Glutamatergic neuron (in vitro differentiated cells): ENCODE results near the gene SDC1. TPM values are rescaled to one million over a fixed set of nuclear protein-coding genes. Genes with fewer than 3 reads are reported as not detected.
"Not testable (repeated sequence)": the region's sequence is repeated elsewhere in the genome, so short reads cannot be mapped to it uniquely, and the experiment has no call there.

Source experiments
- DNase-seq: peaks from one replicate; pipeline ENCODE4 v3.0.0; 2022
- H3K27ac Mint-ChIP-seq: one replicate; pipeline ENCODE4 v1.8.0; 2020; ENCODE audit warnings: mild to moderate bottlenecking, mixed read lengths, inconsistent platforms; ENCODE audit not compliant: unreplicated experiment
- H3K27me3 Mint-ChIP-seq: one replicate; pipeline ENCODE4 v1.8.0; 2020; ENCODE audit warnings: mild to moderate bottlenecking, moderate library complexity, mixed read lengths, inconsistent platforms; ENCODE audit not compliant: unreplicated experiment
- H3K36me3 Mint-ChIP-seq: one replicate; pipeline ENCODE4 v1.8.0; 2020; ENCODE audit warnings: mild to moderate bottlenecking, mixed read lengths, inconsistent platforms; ENCODE audit not compliant: unreplicated experiment
- H3K4me1 Mint-ChIP-seq: one replicate; pipeline ENCODE4 v1.8.0; 2020; ENCODE audit warnings: mild to moderate bottlenecking, low read depth, mixed read lengths, inconsistent platforms; ENCODE audit not compliant: unreplicated experiment
- H3K4me3 Mint-ChIP-seq: one replicate; pipeline ENCODE4 v1.8.0; 2020; ENCODE audit warnings: mild to moderate bottlenecking, mixed read lengths, inconsistent platforms; ENCODE audit not compliant: unreplicated experiment
- H3K9me3 Mint-ChIP-seq: one replicate; pipeline ENCODE4 v1.8.0; 2020; ENCODE audit warnings: mild to moderate bottlenecking, moderate library complexity, mixed read lengths, inconsistent platforms; ENCODE audit not compliant: unreplicated experiment
- long read RNA-seq: library from polyadenylated mRNA; unstranded; transcript quantifications from one replicate; pipeline ENCODE4 v2.0.0, GENCODE V29; 2020; ENCODE audit not compliant: unreplicated experiment
- total RNA-seq: library from RNA; stranded (reverse); fragmentation: NEBNext Ultra II Directional; extraction: Animal tissue kit (Norgen Biotek cat#: 25700); gene quantifications from one replicate; pipeline ENCODE4 v1.2.1, GENCODE V29; 2021; ENCODE audit not compliant: unreplicated experiment
- TF ChIP-seq, protein P1 (sequence below): fragments of 200-600 bp; sonication (generic); IDR thresholded peaks from one replicate; pipeline ENCODE4 v1.5.0; 2021; ENCODE audit not compliant: partially characterized antibody, unreplicated experiment

Gene SDC1, protein sequence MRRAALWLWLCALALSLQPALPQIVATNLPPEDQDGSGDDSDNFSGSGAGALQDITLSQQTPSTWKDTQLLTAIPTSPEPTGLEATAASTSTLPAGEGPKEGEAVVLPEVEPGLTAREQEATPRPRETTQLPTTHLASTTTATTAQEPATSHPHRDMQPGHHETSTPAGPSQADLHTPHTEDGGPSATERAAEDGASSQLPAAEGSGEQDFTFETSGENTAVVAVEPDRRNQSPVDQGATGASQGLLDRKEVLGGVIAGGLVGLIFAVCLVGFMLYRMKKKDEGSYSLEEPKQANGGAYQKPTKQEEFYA
- total RNA-seq: 0.93 TPM
- long read RNA-seq: 0 reads

DNA sequence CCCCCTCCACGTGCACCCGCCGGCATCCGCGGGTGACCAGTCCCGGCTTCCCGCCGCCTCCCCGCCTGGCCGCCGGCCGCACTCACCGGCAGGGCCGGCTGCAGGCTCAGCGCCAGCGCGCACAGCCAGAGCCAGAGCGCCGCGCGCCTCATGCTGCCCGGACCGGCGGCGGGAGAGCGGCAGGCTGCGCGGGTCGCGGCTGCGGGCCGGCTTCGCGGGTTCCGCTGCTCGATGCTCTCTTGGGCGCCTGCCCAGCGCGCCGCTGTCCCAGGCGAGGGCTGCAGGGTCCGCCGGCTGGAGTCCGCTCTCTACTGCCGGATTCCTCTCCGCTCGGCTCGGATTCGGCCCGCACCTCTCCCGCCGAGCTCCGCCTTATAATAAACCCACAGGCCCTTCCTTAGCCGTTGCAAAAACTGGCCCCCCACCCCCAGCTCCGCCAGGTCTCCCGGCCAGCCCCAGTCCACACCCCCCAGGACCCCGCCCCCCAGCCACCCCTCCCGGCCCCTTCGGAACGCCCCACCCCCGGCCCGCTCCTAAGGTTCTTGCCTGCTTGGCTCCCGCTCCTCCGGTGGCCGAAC, at the start of gene SDC1:
SDC1 (minus strand) TSS at position 415 of the 578 bp plus-strand sequence; CDS start at position 152, 263 bp downstream.
- Mint-ChIP-seq H3K27ac (no peak within 1 kb of the TSS), H3K4me3 (peak within 1 kb of the TSS; percentile 64), H3K27me3 (peaks cover 19% of the 10 kb centered on the region), H3K36me3 (no peaks in the 10 kb centered on the region), H3K9me3 (peaks cover 6% of the 10 kb centered on the region), H3K4me1 (peaks cover 7% of the 10 kb centered on the region)
- TF ChIP-seq, protein P1, sequence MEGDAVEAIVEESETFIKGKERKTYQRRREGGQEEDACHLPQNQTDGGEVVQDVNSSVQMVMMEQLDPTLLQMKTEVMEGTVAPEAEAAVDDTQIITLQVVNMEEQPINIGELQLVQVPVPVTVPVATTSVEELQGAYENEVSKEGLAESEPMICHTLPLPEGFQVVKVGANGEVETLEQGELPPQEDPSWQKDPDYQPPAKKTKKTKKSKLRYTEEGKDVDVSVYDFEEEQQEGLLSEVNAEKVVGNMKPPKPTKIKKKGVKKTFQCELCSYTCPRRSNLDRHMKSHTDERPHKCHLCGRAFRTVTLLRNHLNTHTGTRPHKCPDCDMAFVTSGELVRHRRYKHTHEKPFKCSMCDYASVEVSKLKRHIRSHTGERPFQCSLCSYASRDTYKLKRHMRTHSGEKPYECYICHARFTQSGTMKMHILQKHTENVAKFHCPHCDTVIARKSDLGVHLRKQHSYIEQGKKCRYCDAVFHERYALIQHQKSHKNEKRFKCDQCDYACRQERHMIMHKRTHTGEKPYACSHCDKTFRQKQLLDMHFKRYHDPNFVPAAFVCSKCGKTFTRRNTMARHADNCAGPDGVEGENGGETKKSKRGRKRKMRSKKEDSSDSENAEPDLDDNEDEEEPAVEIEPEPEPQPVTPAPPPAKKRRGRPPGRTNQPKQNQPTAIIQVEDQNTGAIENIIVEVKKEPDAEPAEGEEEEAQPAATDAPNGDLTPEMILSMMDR: no peak
- DNase-seq: peak; percentile 64

DNA sequence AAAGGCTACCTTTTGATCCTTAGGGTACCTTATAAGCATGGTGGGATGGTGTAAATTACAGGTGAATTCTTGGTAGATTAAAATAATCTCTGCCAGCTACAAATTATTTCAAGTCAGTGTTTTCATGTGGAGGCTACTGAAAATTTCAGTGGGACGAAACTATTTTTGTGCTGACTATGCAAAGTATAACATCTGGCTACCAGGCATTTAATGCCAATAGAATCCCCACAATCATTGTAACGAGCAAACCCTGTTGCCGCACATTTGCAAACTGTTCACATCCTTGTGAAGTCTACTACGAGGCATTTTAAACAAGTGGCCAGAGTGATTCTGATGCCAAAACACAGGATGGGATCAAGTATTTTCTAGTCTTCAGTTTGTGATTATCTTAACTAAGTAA, 48.1 kb upstream of the SDC1 start:
- H3K36me3 Mint-ChIP-seq: no peaks in the 10 kb centered on the region
- DNase-seq: no peak

DNA sequence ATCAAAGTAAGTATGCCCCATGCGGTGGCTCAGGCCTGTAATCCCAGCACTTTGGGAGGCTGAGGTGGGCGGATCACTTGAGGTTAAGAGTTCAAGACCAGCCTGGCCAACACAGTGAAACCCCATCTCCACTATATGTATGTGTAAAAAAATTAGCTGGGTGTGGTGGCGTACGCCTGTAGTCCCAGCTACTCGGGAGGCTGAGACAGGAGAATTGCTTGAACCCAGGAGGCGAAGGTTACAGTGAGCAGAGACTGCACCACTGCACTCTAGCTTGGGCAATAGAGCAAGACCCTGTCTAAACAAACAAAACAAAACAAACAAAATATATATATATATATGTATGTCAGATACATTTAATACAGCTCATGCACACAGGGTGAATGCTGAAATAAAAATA, 43.4 kb upstream of the SDC1 start:
- H3K4me1 Mint-ChIP-seq: not testable (repeated sequence)

More for the DNA sequence above, 48.1 kb upstream of the SDC1 start:
- Mint-ChIP-seq H3K27me3 (no peaks in the 10 kb centered on the region), H3K4me3 (no peak overlapping the region), H3K9me3 (no peaks in the 10 kb centered on the region), H3K27ac (no peak overlapping the region), H3K4me1 (no peaks in the 10 kb centered on the region)
- TF ChIP-seq, protein P1: no peak

DNA sequence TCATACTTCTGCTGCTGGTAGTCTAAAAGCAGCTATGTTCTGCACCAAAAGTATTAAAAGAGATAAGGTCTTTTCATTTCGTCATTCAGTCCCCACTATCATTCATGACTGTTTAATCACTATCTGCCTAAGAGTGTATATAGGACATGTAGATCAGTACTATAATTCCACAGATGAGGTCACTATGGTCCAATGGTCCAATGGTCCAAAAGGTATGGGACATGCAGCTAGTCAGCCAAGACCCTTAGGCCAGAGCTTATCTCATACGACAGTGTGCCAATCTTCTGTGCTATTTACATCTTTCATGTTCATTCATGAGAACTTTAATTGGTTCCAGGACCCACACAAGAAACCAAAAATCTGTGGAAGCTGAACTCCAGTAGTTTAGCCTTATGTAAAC, 42.6 kb upstream of the SDC1 start:
- Mint-ChIP-seq H3K36me3 (no peaks in the 10 kb centered on the region), H3K4me3 (no peak overlapping the region), H3K4me1 (no peaks in the 10 kb centered on the region), H3K9me3 (no peaks in the 10 kb centered on the region), H3K27me3 (peaks cover 1% of the 10 kb centered on the region), H3K27ac (no peak overlapping the region)
- TF ChIP-seq, protein P1: no peak
- DNase-seq: no peak

More for the DNA sequence above, 43.4 kb upstream of the SDC1 start:
- H3K27ac Mint-ChIP-seq, H3K27me3 Mint-ChIP-seq, H3K36me3 Mint-ChIP-seq, DNase-seq, H3K4me3 Mint-ChIP-seq, H3K9me3 Mint-ChIP-seq: not testable (repeated sequence)

DNA sequence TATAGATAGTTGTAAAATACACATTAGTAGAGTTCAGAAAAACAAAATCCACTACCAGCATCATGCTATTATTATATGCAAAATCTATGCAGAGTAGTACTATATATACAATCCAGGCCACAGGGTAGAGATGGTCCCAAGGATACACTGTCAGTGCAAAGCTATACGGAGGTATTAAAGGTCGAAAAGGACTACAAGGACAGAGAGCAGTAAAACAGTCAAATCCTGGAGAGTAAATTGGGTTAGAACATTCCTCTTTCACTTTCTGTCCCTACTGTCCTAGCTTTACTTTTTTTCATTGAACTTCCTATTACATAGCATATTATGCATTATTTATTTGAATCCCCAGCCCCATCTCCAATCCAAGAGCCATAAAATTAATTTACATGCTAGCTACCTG, 39.7 kb upstream of the SDC1 start:
- Mint-ChIP-seq H3K4me1 (no peaks in the 10 kb centered on the region), H3K27me3 (peaks cover 1% of the 10 kb centered on the region), H3K4me3 (no peak overlapping the region), H3K27ac (no peak overlapping the region), H3K36me3 (no peaks in the 10 kb centered on the region), H3K9me3 (no peaks in the 10 kb centered on the region)
- TF ChIP-seq, protein P1: no peak
- no peak for DNase-seq
